Activated naive CD4-positive, alpha-beta T cell treated with Interleukin-2 at 50 U/mL for 16 hours (primary cell): ENCODE measurements around the gene REXO4.
"Not testable (repeated sequence)": the region's sequence is repeated elsewhere in the genome, so short reads cannot be mapped to it uniquely, and the experiment has no call there.

Source experiments
- DNase-seq: peaks from one replicate; pipeline ENCODE4 v3.0.0-alpha.2; 2020

The REXO4 gene

DNA sequence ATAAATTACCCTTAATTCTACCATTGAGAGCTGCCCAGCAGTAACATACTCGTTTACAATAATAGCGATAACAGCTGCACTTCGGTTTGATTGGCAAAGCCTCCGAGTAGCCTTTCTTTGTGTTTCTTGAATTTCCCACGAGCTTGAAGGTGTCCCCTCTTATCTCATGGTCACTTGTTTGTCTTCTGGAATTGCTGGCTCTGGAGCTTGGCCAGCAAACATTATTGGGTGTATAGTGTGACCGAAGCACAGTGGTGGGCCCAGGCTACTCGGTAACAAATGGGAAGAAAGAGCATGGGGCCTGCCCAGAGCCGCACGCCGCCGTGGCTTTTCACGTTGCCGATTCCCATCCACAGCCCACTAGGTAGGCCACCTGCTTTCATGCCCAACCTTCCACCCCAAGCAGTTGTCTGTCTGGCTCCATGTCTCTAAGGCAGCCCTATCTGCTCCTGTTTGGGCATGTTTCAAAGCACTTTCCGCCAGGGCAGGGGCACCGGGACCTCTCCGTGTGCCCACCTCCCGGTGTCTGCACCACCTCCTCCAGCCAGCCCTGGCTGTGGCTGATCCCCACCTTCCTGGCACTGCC, 33.0 kb downstream of the REXO4 start:
- DNase-seq: no peak

DNA sequence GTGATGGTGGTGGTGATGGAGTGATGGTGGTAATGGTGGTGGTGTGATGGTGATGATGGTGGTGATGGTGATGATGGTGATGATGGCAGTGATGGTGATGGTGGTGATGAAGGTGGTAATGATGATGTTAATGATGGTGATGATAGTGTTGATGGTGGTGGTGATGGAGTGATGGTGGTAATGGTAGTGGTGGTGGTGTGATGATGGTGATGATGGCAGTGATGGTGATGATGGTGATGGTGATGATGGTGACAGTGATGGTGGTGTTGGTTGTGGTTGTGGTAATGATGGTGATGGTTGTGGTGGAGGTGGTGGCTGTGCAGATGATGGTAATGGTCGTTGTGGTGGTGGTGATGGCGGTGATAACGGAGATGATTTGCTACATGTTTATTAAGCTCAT, 34.4 kb downstream of the REXO4 start:
- DNase-seq: no peak

DNA sequence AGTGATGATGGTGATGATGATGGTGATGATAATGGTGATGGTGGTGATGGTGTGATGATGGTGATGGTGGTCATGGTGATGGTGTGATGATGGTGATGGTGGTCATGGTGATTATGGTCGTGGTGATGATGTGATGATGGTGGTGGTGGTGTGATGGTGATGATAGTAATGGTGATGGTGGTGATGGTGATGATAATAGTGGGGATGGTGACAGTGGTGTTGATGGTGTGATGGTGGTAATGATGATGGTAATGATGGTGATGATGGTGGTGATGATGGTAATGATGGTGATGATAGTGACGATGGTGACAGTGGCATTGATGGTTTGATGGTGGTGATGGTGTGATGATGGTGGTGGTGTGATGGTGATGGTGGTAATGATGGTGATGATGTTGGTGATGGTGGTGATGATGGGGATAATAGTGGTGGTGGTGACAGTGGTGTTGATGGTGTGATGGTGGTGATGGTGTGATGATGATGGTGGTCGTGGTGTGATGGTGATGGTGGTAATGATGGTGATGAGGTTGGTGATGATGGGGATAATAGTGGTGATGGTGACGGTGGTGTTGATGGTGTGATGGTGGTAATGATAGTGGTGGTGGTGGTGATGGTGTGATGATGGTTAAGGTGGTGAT, 35.2 kb downstream of the REXO4 start:
- no peak for DNase-seq

DNA sequence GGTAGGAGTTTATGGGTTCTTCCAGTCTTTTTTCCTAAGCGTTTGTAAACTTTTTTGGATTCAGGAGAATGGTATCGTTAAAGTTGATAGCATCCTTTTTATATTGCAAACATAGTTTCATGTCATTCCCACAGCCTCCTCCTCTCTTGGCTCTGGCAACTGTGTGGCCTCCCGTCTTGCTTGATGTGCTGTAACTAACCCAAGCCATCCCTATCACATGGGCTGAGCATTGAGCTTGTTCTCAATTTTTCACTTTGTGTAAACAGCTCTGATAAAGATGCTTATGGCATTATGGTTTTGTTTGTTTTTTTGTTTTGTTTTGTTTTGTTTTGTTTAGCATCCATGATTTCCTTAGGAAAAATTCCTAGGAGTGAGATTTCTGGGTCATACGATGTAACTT, 37.1 kb downstream of the REXO4 start:
- DNase-seq: no peak

DNA sequence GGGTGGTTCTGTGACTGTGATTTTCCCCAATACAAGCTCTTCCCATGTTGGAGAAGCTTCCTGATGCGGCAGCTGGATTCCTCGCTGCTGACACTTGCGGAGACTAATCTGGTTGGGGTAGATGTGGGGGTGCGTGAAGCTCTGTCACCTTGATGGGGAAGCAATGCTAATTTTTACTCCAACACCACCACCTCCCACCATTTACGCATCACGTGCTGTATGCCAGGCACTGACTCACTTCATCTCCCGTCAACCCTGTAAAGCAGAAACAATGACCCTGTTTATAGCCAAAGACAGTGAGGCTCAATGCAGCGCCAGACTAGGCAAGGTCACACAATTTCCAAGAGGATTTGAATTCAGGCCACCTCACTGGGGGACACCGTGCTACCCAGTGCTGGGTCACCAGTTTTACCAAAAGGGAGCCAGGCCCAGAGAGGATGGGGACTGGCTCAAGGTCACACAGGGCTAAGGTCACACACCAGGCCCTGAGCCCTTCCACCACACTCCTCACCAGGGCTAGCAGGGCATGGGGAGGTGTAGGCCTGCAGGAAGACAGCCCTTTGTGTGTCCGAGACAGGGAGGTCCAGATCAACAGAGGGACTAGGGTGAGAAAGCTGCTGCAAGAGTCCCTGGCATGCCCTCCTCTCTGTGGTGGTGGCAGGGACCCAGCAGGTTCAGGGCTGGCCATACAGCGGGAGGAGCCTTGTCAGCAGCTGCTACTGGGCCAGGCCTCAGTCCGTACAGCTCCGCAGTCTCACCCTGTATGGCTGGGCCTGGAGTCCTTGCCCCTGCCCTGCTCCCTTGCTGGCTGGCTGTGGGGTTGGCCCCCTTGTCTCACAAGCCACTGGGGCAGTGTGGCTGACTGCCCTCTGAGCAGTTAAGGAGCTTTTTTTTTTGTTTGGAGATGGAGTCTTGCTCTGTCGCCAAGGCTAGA, 38.4 kb downstream of the REXO4 start:
- DNase-seq: no peak

DNA sequence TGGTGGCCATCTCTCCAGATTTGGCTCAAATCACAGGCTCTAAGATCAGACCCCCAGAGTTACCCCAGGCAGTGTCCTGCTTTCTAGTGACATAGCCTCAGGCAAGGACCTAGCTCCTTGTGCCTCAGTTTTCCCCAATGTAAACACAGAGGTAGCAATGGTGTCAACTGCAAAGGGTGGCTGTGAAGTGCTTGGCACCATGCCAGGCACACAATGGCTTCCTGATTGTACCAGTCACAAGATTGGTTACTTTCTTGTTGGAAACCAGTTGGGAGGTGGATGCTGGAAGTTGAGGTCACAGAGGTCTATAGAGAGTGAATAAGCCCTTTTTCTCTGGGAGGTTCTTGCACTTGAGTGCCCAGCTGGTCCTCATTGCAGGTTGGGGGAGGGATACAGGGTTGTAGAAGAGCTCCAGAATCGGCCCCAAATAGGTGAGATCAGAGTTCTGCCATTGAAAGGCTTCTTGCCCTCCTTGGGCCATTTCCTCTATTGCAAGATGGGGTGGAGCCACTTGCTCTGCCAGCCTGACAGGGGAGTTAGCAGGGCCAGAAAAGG, 39.3 kb downstream of the REXO4 start:
- DNase-seq: no peak

DNA sequence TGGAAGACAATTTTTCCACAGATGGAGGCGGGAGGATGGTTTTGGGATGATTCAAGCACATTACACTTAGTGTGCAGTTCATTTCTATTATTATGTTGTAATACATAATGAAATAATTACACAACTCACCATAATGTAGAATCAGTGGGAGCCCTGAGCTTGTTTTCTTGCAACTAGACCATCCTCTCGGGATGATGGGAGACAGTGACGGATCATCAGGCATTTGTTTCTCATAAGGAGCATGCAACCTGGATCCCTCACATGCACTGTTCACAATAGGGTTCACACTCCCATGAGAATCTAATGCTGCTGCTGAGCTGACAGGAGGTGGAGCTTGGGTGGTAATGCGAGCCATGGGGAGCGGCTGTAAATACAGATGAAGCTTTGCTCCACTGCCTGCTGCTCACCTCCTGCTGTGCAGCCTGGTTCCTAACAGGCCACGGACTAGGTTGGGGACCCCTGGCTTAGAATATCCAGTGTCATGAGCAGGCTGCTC, 40.0 kb downstream of the REXO4 start:
- DNase-seq: no peak

DNA sequence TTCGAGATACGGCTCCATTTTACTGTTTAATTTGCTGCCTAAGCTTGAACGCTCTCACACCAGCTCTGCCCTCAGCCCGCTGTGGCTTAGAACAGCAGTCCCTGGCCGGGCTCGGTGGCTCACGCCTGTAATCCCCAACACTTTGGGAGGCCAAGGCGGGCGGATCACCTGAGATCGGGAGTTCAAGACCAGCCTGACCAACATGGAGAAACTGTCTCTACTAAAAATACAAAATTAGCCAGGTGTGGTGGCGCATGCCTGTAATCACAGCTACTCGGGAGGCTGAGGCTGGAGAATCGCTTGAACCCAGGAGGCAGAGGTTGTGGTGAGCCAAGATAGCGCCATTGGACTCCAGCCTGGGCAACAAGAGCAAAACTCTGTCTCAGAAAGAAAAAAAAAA, 40.5 kb downstream of the REXO4 start:
- not testable (repeated sequence) for DNase-seq

DNA sequence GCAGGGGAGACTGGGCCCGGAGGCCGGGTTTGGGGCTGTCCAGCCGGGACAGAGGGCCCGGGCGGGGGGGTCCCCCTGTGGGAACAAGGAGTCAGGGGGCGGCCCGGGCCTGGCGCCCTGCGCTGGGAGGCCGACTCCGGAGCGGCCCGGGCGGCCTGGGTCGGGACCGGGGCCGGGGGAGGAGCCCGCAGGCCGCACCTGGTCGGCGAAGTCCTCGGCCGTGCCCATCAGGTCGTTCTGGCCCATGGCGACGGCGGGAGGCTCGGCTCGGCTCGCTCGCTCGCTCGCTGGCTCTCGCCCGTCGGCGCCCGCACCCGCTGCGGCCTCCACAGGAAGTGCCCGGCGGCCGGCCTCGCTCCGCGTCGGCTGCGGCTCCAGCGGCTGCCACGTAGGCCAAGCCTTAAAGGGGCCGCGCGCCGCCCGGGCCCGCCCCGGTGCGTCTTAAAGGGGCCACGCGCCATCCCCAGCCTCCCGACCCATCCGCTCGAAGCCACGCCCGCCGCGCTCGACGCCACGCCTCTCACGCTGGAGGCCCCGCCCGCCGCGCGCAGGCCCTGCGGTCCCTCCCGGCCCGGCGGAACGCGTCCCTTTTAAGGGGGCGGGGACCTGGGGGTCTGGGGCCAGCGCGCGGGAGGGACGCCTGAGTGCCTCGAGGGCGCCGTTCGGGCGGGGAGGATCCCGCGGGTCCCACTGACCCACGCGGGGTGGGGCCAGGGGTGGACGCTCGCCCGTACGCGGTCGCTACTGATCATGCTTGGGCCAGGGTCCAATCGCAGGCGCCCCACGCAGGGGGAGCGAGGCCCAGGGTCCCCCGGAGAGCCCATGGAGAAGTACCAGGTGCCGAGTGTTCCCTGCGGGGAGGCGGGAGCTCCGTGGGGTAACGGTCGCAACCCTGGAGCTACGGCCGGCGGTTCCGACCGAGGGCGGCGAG, 41.8 kb downstream of the REXO4 start, which contains the start of the genes STKLD1 and SURF4:
Gene STKLD1 (plus strand): TSS at position 643 of the 931 bp plus-strand sequence. CDS start 108 bp downstream, at position 751.
Gene SURF4 (minus strand): TSS at position 337 of the 931 bp plus-strand sequence. CDS start 91 bp downstream, at position 246.
- peak; percentile 96 for DNase-seq

DNA sequence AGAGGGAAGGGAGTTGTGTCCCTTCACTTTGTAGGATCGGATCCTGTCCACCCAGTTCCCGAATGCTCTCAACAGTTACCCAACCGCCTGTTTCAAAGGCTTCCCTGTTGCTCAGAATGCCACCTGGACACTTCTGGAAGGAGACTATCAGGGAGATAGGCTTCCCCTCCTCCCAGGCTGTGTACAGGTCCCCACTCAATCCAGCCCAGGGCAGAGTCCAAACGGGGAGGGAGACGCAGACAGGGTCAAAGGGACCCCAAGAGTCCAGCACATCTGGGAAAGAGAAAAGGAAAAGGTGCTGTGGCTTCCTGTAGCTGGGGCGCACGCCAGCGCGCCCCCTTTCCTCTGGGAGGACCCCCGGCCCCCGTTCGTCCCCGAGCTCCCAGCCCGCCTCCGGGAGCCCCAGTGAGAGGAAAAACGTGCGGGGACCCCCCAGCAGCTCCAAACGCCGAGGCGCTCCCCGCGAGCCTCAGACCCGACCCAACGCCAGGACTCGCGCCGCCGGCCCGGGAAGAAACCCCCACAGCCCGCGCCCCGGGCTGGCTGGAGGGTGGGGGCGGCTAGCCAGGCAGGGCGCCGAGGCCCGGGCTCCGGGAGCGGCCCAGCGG, 42.6 kb downstream of the REXO4 start:
- peak; percentile 22 for DNase-seq

DNA sequence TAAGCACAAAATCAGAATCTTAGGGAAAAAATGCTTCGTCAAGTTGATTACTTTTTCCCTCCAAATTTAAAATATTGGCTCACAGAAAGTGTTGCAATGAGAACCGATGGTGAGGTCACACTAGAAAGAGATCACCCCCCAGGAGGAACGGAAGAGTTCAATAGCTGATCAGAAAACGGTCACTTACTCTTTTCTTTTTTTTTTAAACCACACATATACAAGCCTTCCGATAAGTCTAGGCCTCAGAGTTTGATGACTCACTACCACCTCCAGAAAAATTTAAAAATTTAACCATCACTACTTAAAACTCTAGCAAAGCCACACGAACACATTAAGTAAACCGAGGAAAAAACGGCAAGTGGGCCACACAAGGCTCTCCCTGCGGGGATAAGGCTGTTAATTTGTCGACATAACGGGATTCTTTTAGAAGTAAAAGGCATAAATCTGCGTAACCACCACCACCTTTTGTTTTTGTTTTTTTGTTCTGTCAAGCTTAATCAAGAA, 43.1 kb downstream of the REXO4 start:
- DNase-seq: no peak

DNA sequence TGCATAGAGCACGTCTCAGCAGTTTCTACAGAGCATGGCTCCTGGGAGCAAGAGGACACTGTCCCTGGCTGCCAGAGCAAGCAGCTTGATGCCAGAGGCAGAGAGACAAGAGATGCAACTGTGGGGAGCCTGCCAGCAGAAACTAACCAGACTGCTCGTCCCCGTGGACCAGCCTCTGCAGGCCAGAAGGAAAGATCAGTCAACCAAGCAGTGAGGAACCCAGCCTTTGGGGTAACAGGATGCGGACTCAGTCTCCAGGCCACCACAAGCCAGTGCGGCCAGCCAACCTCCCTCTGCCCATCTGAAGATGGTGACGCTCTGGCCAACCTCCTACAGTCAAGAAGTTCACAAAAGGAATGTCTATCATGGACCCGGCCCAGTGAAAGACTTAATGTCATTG, 45.7 kb downstream of the REXO4 start:
- no peak for DNase-seq

DNA sequence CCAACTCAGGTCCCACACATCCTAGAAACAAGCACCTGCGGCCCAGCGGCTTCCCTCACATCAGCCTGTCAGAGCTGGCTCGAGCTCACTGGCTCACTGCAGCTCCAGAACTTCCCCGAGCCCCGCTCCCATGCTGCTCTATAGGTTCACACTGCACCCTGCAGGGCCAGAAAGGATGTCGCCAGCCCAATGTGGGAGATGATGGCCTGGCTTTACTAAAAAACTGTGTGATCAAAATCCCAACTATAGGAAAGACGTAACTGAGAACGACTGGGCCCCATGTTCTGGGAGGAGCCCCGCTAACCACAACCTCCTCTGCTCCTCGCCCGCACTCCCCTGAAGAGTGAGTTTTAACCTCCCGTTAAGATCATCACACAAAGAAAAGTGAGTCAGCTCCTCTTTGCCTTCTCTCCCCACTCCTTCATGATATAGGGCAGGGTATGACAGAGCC, 46.5 kb downstream of the REXO4 start:
- DNase-seq: peak; percentile 84

DNA sequence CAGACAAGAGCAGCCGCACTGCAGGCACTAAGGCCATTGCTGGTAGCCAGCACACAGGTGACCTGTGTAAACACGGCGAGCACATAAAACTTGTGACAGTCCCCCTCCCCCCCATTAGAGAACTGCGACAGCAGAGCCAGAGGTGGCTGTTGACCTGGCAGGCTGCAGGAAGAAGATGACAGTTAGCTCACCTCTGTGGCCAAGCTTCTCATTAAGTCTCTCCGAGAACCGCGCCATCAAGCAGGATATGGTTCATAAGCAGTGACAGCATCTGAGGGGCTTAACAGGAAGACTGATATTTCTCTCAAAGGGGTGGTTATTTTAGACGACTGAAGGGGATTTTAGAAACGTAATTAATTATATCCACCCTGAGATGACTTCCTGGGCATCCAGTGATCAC, 47.1 kb downstream of the REXO4 start:
- peak; percentile 42 for DNase-seq

DNA sequence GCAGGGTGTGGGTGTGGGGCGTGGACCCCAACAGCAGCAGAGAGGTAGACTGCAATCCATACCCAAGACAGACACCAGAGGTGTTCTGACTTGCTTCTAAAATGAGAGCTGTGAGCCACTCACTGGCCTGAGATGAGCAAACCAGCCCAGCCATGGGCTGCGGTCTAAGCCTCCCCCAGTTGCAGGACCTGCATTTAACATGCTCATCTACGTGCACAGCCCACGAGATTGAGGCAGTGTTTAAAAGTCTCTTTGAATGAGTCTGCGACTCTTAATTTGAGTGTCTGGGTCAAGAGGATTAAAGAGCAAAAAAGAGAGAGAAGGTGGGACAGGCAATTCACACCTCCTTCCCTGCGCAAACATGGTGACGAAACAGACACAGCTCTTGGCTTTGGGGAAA, 47.9 kb downstream of the REXO4 start:
- DNase-seq: peak; percentile 54

DNA sequence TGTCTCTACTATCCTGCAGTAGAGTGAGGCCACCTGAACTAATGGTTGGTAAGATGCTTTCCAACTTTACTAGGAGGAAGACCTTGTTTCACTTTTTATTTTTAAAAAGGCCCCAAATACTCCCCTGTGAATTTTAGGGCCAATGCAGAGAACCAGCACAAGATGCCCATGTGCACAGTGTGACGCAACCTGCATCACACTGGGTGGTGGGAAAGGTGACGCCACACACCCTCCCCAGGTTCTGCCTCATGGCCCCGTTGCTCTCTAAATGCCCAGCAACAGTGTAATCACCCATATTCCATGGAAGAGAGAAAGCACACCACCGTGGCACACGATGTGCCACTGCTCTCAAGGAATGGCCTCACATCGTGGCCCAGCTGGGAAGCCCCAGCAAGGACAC, 48.4 kb downstream of the REXO4 start:
- no peak for DNase-seq

DNA sequence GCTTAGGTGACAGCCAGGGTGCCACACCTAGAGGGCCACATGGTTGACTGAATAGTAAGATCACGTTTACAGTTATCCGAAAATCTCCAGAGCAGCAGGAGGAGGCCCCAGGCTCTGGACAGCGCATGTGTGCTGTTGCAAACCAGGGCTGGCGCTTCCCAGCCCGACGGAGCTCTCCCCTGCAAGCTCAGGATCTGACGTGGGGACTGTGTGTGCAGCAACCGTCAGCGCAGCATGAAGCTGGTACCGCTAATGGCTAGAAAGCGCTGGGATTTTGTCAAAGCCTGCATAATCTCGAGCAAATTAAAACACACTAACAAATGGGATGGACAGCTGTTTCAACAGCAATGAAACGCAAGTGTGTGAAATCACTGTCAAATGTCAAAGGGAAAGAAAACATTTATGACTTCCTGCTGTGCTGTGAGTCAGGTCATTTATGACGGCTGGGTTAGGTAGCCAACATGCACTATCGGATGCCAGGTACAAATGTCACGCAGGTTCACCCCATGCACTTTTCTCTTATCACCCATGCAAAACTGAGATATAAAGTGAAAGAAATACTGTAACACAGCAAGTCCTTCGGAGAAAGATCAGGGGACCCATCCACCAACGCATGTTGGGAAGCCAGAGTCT, 49.4 kb downstream of the REXO4 start:
- DNase-seq: no peak

DNA sequence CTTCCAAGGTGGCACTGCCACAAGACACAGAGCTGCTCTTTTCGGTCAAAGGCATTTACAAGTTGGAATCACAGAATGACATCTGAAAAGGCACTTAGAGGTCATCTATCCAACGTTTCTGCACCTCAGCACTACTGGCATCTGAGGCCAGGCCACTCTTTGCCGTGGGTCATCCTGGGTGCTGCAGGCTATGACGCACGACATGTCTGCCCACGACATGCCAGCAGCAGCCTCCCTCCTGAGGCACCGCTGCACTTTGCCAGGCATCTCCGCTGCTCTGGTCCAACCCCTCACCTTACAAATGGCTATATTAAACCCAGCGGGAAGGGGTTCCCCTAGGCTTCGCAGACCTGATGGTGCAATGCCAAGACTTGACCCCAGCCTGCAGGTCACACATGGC, 50.0 kb downstream of the REXO4 start:
- no peak for DNase-seq

DNA sequence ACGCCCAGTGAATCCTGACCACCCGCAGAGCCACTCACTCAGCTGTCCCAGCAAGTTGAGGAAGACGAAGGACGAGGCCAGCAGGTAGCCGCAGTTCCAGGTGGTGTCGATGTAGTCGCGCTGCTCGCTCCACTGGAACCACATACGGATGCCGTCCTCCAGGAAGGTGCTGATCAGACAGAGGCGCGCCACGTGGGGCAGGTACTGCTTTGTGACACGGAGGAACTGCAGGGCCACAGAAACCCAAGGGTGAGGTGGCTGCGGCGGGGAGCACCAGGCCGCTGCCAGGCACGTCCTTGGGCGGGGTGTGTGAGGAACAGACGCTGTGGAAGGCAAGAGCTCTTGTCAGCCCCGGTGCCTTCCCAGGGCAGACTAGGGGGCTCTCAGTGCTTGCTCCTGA, 50.6 kb downstream of the REXO4 start:
- no peak for DNase-seq

DNA sequence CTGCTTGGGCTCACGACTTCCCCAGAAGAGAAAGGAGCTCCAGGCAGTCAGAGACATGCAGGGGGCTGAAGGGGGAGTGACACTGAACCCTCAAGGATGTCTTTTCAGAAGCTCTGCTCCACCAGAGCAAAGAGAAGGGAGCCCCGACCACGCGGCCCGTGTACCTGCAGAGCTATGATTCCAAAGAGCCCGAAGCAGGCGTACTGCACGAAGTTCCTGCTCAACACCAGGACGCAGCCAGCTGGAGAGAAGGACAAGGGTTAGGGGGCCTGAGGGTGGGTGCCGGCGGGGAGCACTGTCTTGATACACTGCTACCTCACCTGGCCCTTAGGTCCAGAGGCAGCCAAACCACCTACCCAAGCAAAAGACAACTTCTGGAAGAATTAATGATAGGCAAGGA, 51.4 kb downstream of the REXO4 start:
- no peak for DNase-seq
